ENCODE results near the gene HEXIM1.

DNA sequence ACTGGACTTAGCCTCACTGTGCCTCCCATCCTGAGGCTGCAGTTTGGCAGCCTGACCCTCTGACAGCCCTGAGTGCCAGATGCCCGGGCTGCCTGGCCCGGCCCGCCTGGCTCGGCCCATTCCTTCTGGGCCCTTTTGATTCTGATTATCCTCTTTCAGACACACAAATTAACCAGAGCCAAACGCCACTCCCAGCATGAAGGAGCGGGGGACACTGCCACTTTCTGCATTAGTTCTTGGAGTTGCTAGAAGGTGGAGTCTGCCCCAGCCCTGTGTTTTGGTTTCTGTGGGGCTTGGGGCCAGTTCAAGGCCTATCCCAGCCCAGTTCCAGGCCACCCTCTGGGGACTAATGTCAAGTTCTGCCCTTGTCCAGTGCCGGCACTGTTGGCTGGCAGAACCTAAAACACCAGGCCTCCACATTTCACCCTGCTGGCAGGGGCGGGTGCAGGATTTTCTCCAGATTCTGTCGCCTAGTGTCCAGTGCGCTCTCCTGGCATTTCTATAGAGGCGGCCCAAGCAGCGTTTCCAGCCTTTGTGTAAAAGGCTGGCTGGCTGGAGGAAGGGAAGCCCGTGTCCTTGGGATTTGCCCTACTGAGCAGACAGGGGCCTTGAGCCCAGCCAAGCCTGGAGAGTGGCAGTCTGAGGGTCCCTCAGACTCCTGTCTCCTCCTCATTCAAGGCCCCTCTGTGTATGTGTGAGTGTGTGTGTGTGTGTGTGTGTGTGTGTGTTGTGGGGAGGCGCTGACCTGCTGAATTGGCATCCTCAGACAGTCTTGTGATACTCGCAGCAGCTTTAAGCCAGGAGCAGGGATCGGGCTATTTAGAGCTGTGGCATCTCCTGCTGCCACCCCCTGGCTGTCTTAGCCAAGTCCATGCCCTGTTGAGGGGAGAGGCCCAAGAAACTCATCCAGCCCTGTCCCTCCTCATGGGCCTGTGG lies 37.3 kb upstream of the HEXIM1 start:
- TF ChIP-seq, protein P1, sequence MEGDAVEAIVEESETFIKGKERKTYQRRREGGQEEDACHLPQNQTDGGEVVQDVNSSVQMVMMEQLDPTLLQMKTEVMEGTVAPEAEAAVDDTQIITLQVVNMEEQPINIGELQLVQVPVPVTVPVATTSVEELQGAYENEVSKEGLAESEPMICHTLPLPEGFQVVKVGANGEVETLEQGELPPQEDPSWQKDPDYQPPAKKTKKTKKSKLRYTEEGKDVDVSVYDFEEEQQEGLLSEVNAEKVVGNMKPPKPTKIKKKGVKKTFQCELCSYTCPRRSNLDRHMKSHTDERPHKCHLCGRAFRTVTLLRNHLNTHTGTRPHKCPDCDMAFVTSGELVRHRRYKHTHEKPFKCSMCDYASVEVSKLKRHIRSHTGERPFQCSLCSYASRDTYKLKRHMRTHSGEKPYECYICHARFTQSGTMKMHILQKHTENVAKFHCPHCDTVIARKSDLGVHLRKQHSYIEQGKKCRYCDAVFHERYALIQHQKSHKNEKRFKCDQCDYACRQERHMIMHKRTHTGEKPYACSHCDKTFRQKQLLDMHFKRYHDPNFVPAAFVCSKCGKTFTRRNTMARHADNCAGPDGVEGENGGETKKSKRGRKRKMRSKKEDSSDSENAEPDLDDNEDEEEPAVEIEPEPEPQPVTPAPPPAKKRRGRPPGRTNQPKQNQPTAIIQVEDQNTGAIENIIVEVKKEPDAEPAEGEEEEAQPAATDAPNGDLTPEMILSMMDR (IDR thresholded peaks at IDR 0.05; ENCODE audit: insufficient read depth, low read length, poor library complexity, severe bottlenecking): no peak
- TF ChIP-seq EZH2phosphoT487 (conservative IDR thresholded peaks at IDR 0.05; ENCODE audit: low read length): no peak

Measured in SU-DHL-6 (cell line).